GM12891 (cell line): ENCODE results near the gene CA10.

ENCODE experiments used
- DNase-seq: peaks from one replicate; pipeline ENCODE4 v3.0.0; 2011; ENCODE audit warnings: low spot score; ENCODE audit not compliant: insufficient read length
- FAIRE-seq: peaks from 2 replicates; lab custom pipeline; 2011; peaks lifted over from hg19 to GRCh38; lab: Jason Lieb, UNC
- PAX5 ChIP-seq: IDR thresholded peaks from 2 replicates; pipeline ENCODE4 v1.6.1; 2011; ENCODE audit warnings: low read length, moderate library complexity, mild to moderate bottlenecking; ENCODE audit not compliant: insufficient read depth, severe bottlenecking
- POLR2A ChIP-seq: IDR thresholded peaks from 2 replicates; pipeline ENCODE4 v1.6.1; 2011; ENCODE audit warnings: low read depth, low read length, control low read depth
- POLR2AphosphoS5 ChIP-seq: IDR thresholded peaks from 2 replicates; pipeline ENCODE4 v1.6.1; 2011; ENCODE audit warnings: low read depth, low read length, control low read depth
- POU2F2 ChIP-seq: IDR thresholded peaks from 2 replicates; pipeline ENCODE4 v1.6.1; 2011; ENCODE audit warnings: low read depth, mild to moderate bottlenecking, control low read depth, low read length, moderate library complexity
- SPI1 ChIP-seq: IDR thresholded peaks from 2 replicates; pipeline ENCODE4 v1.6.1; 2011; ENCODE audit warnings: low read depth, low read length, control low read depth
- TAF1 ChIP-seq: IDR thresholded peaks from 2 replicates; pipeline ENCODE4 v1.6.1; 2011; ENCODE audit warnings: low read depth, low read length, control low read depth

CA10 gene

DNA sequence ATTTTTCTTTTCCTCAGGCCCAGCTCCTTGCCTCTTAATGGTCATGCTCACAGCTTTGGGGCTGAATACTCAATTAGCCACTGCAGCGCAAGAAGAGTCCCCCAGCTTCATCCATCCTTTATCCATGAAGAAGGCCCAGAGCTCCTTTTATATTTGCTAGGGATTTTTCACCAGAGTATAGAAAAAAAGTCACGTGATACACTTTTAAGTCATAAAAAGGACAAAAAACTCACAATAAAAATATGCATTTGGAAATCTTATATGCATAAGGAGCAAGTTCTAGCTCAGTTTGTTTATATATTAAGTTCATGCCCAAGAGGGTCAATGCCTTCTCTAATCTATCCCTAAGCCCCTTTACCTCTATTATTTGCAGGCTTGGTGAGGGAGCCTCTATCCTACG is 254.1 kb downstream of the CA10 start:
- TF ChIP-seq SPI1 (no peak), PAX5 (no peak), POU2F2 (no peak), POLR2AphosphoS5 (no peak), TAF1 (no peak), POLR2A (no peak)
- FAIRE-seq (no peak), DNase-seq (no peak)

DNA sequence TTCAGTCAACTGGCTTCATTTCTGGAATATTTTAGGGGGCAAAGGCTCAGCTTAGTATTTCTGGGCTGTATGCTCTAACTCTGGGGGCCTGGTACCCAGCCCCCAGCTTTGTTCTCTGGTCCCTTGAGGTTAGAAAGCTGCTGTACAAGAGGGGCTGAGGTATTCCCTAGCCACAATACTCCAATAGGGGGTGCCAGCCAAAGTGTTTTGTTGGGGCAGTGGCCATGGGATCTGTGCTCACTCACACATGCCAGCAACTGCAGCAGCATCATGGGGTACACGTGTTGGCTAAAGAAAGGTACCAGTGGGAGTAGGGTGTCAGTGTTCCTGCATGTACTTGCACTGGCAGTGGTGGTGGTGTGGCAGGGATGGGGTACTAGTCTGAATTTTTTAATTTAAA is 257.3 kb downstream of the CA10 start:
- TF ChIP-seq POLR2AphosphoS5 (no peak), PAX5 (no peak), POLR2A (no peak), POU2F2 (no peak), SPI1 (no peak)
- no peak for DNase-seq
- FAIRE-seq: no peak

DNA sequence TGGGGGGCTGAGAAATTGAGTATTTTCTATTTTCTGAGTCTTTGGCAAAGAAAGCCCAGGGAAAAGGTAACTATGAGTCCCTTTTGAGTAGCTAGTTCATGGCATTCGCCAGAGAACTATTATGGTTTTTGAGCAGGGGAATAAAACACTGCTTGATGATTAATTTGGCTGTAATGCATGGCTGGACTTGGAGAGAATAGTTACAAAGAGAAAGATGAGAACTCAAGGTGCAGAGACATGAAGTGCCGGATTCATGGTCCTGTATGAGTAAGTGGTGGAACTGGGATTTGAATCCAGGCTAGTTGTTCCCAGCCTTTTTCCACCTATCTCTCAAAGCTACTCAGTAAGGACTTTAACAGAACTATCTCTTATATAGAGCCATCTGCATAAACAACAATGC is 266.6 kb downstream of the CA10 start:
- no peak for DNase-seq
- TF ChIP-seq POLR2A (no peak), SPI1 (no peak), PAX5 (no peak), POU2F2 (no peak), TAF1 (no peak), POLR2AphosphoS5 (no peak)
- FAIRE-seq: no peak

DNA sequence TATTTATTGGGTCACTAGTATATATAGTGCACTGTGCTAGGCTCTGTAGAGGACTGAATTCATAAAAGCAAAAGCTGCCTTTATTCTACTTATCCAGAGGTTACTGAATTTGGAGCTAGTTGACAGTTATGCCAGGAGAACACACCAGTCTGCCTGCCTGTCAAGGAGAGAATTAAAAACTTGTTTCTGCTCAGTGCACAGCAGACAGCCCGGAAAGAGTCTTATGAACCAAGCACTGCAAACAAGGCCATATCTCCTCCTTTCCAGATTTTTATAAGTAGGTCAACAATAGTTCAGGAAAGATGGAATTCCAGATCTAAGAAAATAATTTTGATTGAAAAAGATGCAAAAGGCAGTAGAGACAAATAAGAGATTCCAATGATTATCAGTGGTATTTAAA is 267.8 kb downstream of the CA10 start:
- FAIRE-seq: no peak
- TF ChIP-seq POLR2AphosphoS5 (no peak), PAX5 (no peak), SPI1 (no peak), POU2F2 (no peak), POLR2A (no peak), TAF1 (no peak)
- no peak for DNase-seq

DNA sequence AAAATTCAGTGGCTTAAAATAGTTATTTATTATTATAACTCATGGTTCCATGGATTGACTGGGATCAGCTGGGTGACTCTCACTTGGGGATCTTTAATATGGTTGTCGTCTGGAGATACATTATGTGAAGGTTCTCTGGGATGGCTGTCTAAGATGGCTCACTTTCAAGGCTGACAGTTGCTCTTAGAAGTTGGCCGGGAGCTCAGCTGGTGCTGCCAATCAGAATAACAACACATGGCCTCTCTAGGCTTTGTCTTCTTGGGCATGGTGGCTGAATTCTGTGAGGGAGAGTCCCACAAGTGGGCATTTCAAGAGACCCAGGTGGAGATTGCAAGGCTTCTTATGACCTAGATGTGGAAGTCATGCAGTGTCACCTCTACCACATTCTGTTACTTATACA is 269.7 kb downstream of the CA10 start:
- no peak for TF ChIP-seq SPI1
- no peak for TF ChIP-seq POLR2A
- no peak for TF ChIP-seq TAF1
- no peak for TF ChIP-seq POLR2AphosphoS5
- TF ChIP-seq PAX5: no peak
- TF ChIP-seq POU2F2: no peak
- no peak for DNase-seq
- FAIRE-seq: no peak

DNA sequence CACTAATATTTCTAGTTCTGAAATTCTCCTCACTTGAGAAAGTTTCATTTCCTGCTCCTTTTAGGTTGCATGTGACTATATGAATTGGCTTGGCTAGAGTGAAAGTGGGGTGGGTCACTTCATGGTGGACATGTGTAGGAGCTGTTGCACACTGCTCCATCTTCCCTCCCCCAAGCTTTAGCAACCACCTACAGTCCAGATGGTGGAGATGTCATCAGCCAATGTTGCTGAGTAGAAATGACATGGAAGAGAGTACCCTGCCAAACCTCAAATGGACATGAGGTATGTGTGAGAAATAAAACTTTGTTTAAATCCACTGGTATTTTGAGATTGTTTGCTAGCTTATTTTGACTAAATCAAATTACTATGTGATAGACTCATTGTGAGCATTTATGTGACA is 281.5 kb downstream of the CA10 start:
- FAIRE-seq (no peak), DNase-seq (no peak)
- TF ChIP-seq POU2F2 (no peak), TAF1 (no peak), SPI1 (no peak), POLR2A (no peak), POLR2AphosphoS5 (no peak), PAX5 (no peak)

DNA sequence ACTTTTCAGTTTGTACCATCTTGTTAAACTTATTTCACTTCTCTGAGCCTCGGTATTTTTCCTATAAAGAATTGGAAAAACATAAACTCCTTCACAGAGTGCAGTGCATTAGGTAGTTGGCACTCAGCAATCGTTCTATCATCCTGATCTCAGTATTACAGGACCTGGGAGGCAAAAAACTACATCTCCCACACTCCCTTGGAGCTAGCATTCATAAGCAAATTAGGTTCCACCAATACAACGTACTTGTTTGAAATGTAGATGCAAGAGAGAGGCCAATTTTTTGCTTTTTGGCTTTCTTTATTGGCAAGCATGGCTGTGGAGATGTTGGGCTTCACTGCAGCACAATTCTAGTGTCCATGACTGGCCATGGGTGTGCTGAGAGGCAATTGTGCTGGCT is 285.2 kb downstream of the CA10 start:
- DNase-seq: no peak
- TF ChIP-seq POLR2A (no peak), POU2F2 (no peak), PAX5 (no peak)
- no peak for FAIRE-seq

DNA sequence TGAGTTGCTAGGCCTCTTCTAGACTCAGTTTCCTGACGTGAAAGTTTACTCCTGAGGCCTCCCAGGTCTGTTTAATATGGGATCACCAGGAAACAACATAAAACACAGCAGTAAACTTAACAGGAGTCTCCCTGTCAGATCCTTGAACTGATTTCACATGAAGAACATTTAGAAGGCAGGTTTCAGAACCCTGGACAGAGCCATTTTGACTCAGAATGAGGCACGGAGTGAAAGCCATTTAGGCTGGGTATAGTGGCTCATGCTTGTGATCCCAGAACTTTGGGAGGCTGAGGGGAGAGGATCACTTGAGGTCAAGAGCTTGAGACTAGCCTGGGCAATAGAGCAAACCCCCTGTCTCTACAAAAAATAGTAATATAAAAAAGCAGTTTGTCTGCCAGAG is 289.1 kb downstream of the CA10 start:
- DNase-seq: no peak
- TF ChIP-seq PAX5: no peak

DNA sequence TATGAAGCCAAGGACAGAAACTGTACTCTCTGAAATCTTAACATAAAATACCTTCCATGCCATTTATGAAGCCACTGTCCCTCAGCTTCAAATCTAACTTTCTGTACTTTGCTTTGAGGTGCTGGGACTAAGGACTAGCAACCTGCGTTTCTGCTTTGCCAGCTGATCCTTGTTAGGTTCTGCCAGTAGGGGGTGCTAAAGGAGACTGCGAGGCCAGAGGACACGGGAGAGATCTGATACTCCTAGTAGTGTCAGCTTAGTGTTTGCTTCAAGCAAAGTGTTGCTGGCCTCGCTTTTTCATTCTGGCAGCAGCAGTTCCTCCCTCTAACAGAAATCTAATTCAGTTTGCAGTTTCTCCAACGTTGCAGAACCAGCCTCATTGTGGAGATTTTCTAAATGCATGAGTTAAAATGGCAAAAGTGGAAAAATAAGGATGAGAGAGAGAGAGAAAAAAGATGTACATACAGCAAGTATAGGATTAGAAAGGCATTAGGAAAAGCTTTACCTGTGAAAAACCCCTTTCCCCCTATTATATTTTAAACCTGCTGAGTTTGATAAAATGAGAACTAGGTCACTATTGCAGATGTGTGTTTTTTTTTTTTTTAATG is 297.5 kb downstream of the CA10 start:
- peak; percentile 38 for FAIRE-seq
- DNase-seq: no peak
- TF ChIP-seq SPI1: no peak
- TF ChIP-seq POU2F2: no peak
- TF ChIP-seq POLR2AphosphoS5: no peak
- no peak for TF ChIP-seq TAF1
- TF ChIP-seq POLR2A: no peak
- no peak for TF ChIP-seq PAX5

More for the DNA sequence above, 289.1 kb downstream of the CA10 start:
- FAIRE-seq: no peak

DNA sequence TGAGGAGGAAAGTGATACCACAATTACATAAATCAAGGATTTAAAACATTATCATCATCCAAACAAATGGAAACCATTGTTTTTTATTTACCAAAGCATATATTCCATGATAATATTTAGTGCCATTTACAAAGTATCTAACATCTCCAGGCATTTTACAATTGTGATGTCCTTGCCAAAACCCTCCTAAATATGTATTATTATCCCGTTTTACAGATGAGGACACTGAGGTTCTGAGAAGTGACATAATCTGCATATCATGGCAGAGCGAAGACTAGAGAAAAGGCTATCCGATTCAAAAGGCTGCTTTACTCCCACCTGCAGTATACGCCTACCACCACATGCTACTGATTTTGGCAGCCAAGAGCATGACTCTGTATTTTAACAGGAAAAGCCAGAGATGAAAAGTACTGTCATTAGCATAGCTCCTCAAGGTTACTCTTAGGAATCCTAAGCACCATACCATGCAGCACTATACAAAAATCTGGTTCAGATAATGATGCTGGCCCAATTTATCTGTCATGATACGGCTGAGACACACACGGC is 301.4 kb downstream of the CA10 start:
- no peak for TF ChIP-seq SPI1
- no peak for TF ChIP-seq POLR2AphosphoS5
- TF ChIP-seq TAF1: no peak
- no peak for TF ChIP-seq PAX5
- no peak for TF ChIP-seq POLR2A
- TF ChIP-seq POU2F2: no peak
- no peak for FAIRE-seq
- DNase-seq: no peak
